ENCODE measurements around the gene NF1. TPM values are rescaled to one million over a fixed set of nuclear protein-coding genes. Genes with fewer than 3 reads are reported as not detected.

Gene NF1
- total RNA-seq, 2 experiments from 2014 or later: 15.5 to 18.7 TPM

GRCh38 chr17:31412511-31412910, 317.7 kb downstream of the NF1 start:
- ChIA-PET POLR2A (no interaction called here), CTCF (no interaction called here)
- DNase-seq (peak in 1 of 14 experiments; percentile 4), ATAC-seq (ENCODE audit: poor library complexity) (no peak)
- Mint-ChIP-seq H3K4me3 (no peak overlapping the region), H3K4me1 (ENCODE audit: low read depth) (no peaks in the 10 kb centered on the region), H3K27me3 (no peaks in the 10 kb centered on the region), H3K36me3 (ENCODE audit: low read depth) (no peaks in the 10 kb centered on the region), H3K27ac (no peak overlapping the region), H3K9me3 (no peaks in the 10 kb centered on the region)
- Histone ChIP-seq H3K27ac (ENCODE audit: low read depth in 1 of 2, low read length in 2 of 2) (no peak overlapping the region), H3K4me3 (ENCODE audit: low read length) (no peak overlapping the region), H3K9me3 (ENCODE audit: control insufficient read depth in 1 of 2, insufficient read depth in 1 of 2, low read length in 2 of 2) (no peaks in the 10 kb centered on the region), H3K36me3 (ENCODE audit: insufficient read depth, low read length) (no peaks in the 10 kb centered on the region), H3K27me3 (ENCODE audit: control insufficient read depth in 1 of 2, insufficient read depth in 2 of 2, low read length in 2 of 2) (no peaks in the 10 kb centered on the region), H3K4me1 (ENCODE audit: insufficient read depth, low read length) (peaks cover 4% of the 10 kb centered on the region)
- no peak for TF ChIP-seq CTCF (IDR thresholded peaks at IDR 0.05)
- intact Hi-C loops (cut with DNase I, micrococcal nuclease): no loop called here

- H3K27ac Mint-ChIP-seq: no peak overlapping the region
- ATAC-seq (ENCODE audit: poor library complexity): no peak
- DNase-seq: no peak
- Histone ChIP-seq H3K27ac (ENCODE audit: low read depth in 1 of 2, low read length in 2 of 2) (no peak overlapping the region), H3K36me3 (ENCODE audit: insufficient read depth, low read length) (no peaks in the 10 kb centered on the region), H3K4me3 (ENCODE audit: low read length) (no peak overlapping the region), H3K4me1 (ENCODE audit: insufficient read depth, low read length) (peaks cover 4% of the 10 kb centered on the region), H3K27me3 (ENCODE audit: control insufficient read depth in 1 of 2, insufficient read depth in 2 of 2, low read length in 2 of 2) (no peaks in the 10 kb centered on the region), H3K9me3 (ENCODE audit: control insufficient read depth in 1 of 2, insufficient read depth in 1 of 2, low read length in 2 of 2) (no peaks in the 10 kb centered on the region)
- intact Hi-C loops (cut with DNase I, micrococcal nuclease): no loop called here
- no peaks in the 10 kb centered on the region for H3K9me3 Mint-ChIP-seq
- H3K36me3 Mint-ChIP-seq (ENCODE audit: low read depth): no peaks in the 10 kb centered on the region
- H3K27me3 Mint-ChIP-seq: no peaks in the 10 kb centered on the region
- H3K4me1 Mint-ChIP-seq (ENCODE audit: low read depth): no peaks in the 10 kb centered on the region
- TF ChIP-seq CTCF (IDR thresholded peaks at IDR 0.05): no peak
- H3K4me3 Mint-ChIP-seq: no peak overlapping the region
- ChIA-PET CTCF (no interaction called here), POLR2A (no interaction called here)
These were observed 318.5 kb downstream of the NF1 start for GRCh38 chr17:31413081-31413799.

GRCh38 chr17:31413874-31414549, 319.2 kb downstream of the NF1 start:
- no peaks in the 10 kb centered on the region for H3K9me3 Mint-ChIP-seq

More at GRCh38 chr17:31413874-31414549, 319.2 kb downstream of the NF1 start:
- CTCF ChIA-PET: no interaction called here
- H3K27me3 Mint-ChIP-seq: no peaks in the 10 kb centered on the region
- H3K27ac Mint-ChIP-seq: no peak overlapping the region
- DNase-seq (peak in 2 of 14 experiments; percentile 15 to 32), ATAC-seq (ENCODE audit: poor library complexity) (no peak)
- H3K4me3 ChIP-seq (ENCODE audit: low read length): no peak overlapping the region
- no peak for TF ChIP-seq CTCF (IDR thresholded peaks at IDR 0.05)
- intact Hi-C loops (cut with DNase I, micrococcal nuclease): no loop called here
- H3K4me1 ChIP-seq (ENCODE audit: insufficient read depth, low read length): peaks cover 4% of the 10 kb centered on the region
- H3K4me1 Mint-ChIP-seq (ENCODE audit: low read depth): no peaks in the 10 kb centered on the region
- POLR2A ChIA-PET: no interaction called here
- H3K4me3 Mint-ChIP-seq: no peak overlapping the region
- no peaks in the 10 kb centered on the region for H3K36me3 ChIP-seq (ENCODE audit: insufficient read depth, low read length)
- H3K36me3 Mint-ChIP-seq (ENCODE audit: low read depth): no peaks in the 10 kb centered on the region
- H3K9me3 ChIP-seq (ENCODE audit: control insufficient read depth in 1 of 2, insufficient read depth in 1 of 2, low read length in 2 of 2): no peaks in the 10 kb centered on the region
- H3K27me3 ChIP-seq (ENCODE audit: control insufficient read depth in 1 of 2, insufficient read depth in 2 of 2, low read length in 2 of 2): no peaks in the 10 kb centered on the region
- H3K27ac ChIP-seq (ENCODE audit: low read depth in 1 of 2, low read length in 2 of 2): no peak overlapping the region

Measured in CD4-positive, alpha-beta T cell (primary cell).